Right atrium auricular region (tissue), 2 donors: ENCODE results near the gene NEUROG1. TPM values are rescaled to one million over a fixed set of nuclear protein-coding genes. Genes with fewer than 3 reads are reported as not detected.
"Not testable (repeated sequence)": the region's sequence is repeated elsewhere in the genome, so short reads cannot be mapped to it uniquely, and the experiment has no call there.

ENCODE experiments used
- DNase-seq: peaks from one replicate; pipeline ENCODE4 v3.0.0-alpha.2; 2019; ENCODE audit warnings: low spot score
- H3K27ac ChIP-seq, 2 donors: fragments of 200-600 bp; sonication (generic); 1 replicate in 1 of 2; 2 replicates in 1 of 2; pipeline ENCODE4 v1.5.1; 2016 to 2019
- H3K27me3 ChIP-seq, 2 donors: fragments of 200-600 bp; sonication (generic); one replicate each; pipeline versions ENCODE4 v1.5.1 to v1.6.0; 2017 to 2019
- H3K36me3 ChIP-seq: fragments of 200-600 bp; sonication (generic); one replicate; pipeline ENCODE4 v1.5.1; 2016
- H3K4me1 ChIP-seq, 2 donors: fragments of 200-600 bp; sonication (generic); one replicate each; pipeline versions ENCODE4 v1.5.1 to v1.6.0; 2017 to 2019
- H3K4me3 ChIP-seq, 2 donors: fragments of 200-600 bp; sonication (generic); 1 replicate in 1 of 2; 2 replicates in 1 of 2; pipeline ENCODE4 v1.5.1; 2017 to 2019; ENCODE audit warnings: mild to moderate bottlenecking in 1 of 2, moderate library complexity in 1 of 2
- H3K9me3 ChIP-seq, 2 donors: fragments of 200-600 bp; sonication (generic); one replicate each; pipeline ENCODE4 v1.5.1; 2019
- CTCF ChIP-seq, 2 donors: fragments of 200-600 bp; sonication (generic); IDR thresholded peaks; one replicate each; pipeline ENCODE4 v1.5.1; 2019; ENCODE audit warnings: antibody characterized with exemption in 2 of 2
- total RNA-seq, 2 donors: library from RNA; depleted of rRNA; stranded (reverse); fragments of >200 nt; gene quantifications; one replicate each; pipeline ENCODE4 v1.1.0, GENCODE V29; 2016

The NEUROG1 gene
- total RNA-seq, 2 donors from 2014 or later: not detected

- Histone ChIP-seq H3K27me3 (no peaks in the 10 kb centered on the region), H3K9me3 (no peaks in the 10 kb centered on the region), H3K36me3 (no peaks in the 10 kb centered on the region), H3K4me1 (no peaks in the 10 kb centered on the region), H3K27ac (no peak overlapping the region), H3K4me3 (no peak overlapping the region)
- TF ChIP-seq CTCF (IDR thresholded peaks at IDR 0.05): no peak
- no peak for DNase-seq
Measured at GRCh38 chr5:135497971-135498636, 37.7 kb downstream of the NEUROG1 start.

- H3K36me3 ChIP-seq, H3K4me1 ChIP-seq, H3K4me3 ChIP-seq, H3K27ac ChIP-seq, H3K27me3 ChIP-seq, H3K9me3 ChIP-seq: not testable (repeated sequence)
- DNase-seq: peak; percentile 32
Measured at GRCh38 chr5:135495531-135495930, 40.2 kb downstream of the NEUROG1 start.

GRCh38 chr5:135494196-135494595, 41.6 kb downstream of the NEUROG1 start:
- Histone ChIP-seq H3K4me3 (no peak overlapping the region), H3K9me3 (no peaks in the 10 kb centered on the region), H3K4me1 (peaks cover 0 to 13% of the 10 kb centered on the region in 2 donors), H3K36me3 (no peaks in the 10 kb centered on the region), H3K27me3 (peaks cover 12 to 15% of the 10 kb centered on the region in 2 donors), H3K27ac (no peak overlapping the region)
- TF ChIP-seq CTCF (IDR thresholded peaks at IDR 0.05): no peak
- DNase-seq: peak; percentile 38

GRCh38 chr5:135493406-135494180, 42.2 kb downstream of the NEUROG1 start:
- Histone ChIP-seq H3K27me3 (peaks cover 12 to 21% of the 10 kb centered on the region in 2 donors), H3K9me3 (no peaks in the 10 kb centered on the region), H3K4me1 (peaks cover 0 to 19% of the 10 kb centered on the region in 2 donors), H3K27ac (no peak overlapping the region), H3K4me3 (no peak overlapping the region), H3K36me3 (no peaks in the 10 kb centered on the region)
- peak; percentile 57 for DNase-seq
- TF ChIP-seq CTCF (IDR thresholded peaks at IDR 0.05): no peak

- no peak overlapping the region for H3K27ac ChIP-seq
- no peak overlapping the region for H3K4me3 ChIP-seq
- H3K36me3 ChIP-seq: no peaks in the 10 kb centered on the region
- TF ChIP-seq CTCF (IDR thresholded peaks at IDR 0.05): no peak
- no peaks in the 10 kb centered on the region for H3K9me3 ChIP-seq
- peaks cover 12 to 31% of the 10 kb centered on the region in 2 donors for H3K27me3 ChIP-seq
- no peak for DNase-seq
- peaks cover 0 to 25% of the 10 kb centered on the region in 2 donors for H3K4me1 ChIP-seq
Measured at GRCh38 chr5:135492319-135492626, 43.5 kb downstream of the NEUROG1 start.

- Histone ChIP-seq H3K4me3 (no peak overlapping the region), H3K4me1 (peaks cover 0 to 25% of the 10 kb centered on the region in 2 donors), H3K9me3 (no peaks in the 10 kb centered on the region), H3K36me3 (no peaks in the 10 kb centered on the region), H3K27ac (no peak overlapping the region), H3K27me3 (peaks cover 12 to 33% of the 10 kb centered on the region in 2 donors)
- no peak for TF ChIP-seq CTCF (IDR thresholded peaks at IDR 0.05)
- DNase-seq: no peak
Measured at GRCh38 chr5:135491552-135492318, 44.0 kb downstream of the NEUROG1 start.
